Activated CD8-positive, alpha-beta T cell treated with anti-CD3 and anti-CD28 coated beads for 36 hours (primary cell): Measurements from ENCODE around the gene RFX2. TPM values are rescaled to one million over a fixed set of nuclear protein-coding genes. Genes with fewer than 3 reads are reported as not detected.
"Not testable (repeated sequence)": the region's sequence is repeated elsewhere in the genome, so short reads cannot be mapped to it uniquely, and the experiment has no call there.

Experiments used
- ATAC-seq: fragments of 200-7000 bp; cut with Tn5 transposase; one replicate; pipeline ENCODE4 v1.10.0; 2021; ENCODE audit warnings: mild to moderate bottlenecking, moderate library complexity
- CTCF ChIA-PET: fragments of 350-600 bp; sonication (Branson Sonifier 250); formaldehyde crosslinking; loops from one replicate; lab custom pipeline; 2021; ENCODE audit warnings: antibody characterized with exemption; lab: Charles Lee
- POLR2A ChIA-PET: fragments of 350-600 bp; sonication (Branson Sonifier 250); formaldehyde crosslinking; loops from one replicate; lab custom pipeline; 2021; ENCODE audit warnings: antibody characterized with exemption; lab: Charles Lee
- DNase-seq: peaks from one replicate; pipeline ENCODE4 v3.0.0-alpha.2; 2020
- H3K27ac Mint-ChIP-seq: one replicate; pipeline ENCODE4 v1.8.0; 2021; ENCODE audit warnings: mild to moderate bottlenecking, mixed read lengths
- H3K27me3 Mint-ChIP-seq: one replicate; pipeline ENCODE4 v1.8.0; 2021; ENCODE audit warnings: mixed read lengths
- H3K36me3 Mint-ChIP-seq: one replicate; pipeline ENCODE4 v1.8.0; 2021; ENCODE audit warnings: low read depth, mixed read lengths
- H3K4me1 Mint-ChIP-seq: one replicate; pipeline ENCODE4 v1.8.0; 2021; ENCODE audit warnings: low read depth, mixed read lengths
- H3K4me3 Mint-ChIP-seq: one replicate; pipeline ENCODE4 v1.8.0; 2021; ENCODE audit warnings: mild to moderate bottlenecking, moderate library complexity, mixed read lengths
- H3K9me3 Mint-ChIP-seq: one replicate; pipeline ENCODE4 v1.8.0; 2021; ENCODE audit warnings: mixed read lengths
- intact Hi-C: fragments of 100-400 bp; cut with micrococcal nuclease; formaldehyde crosslinking; loops from one replicate; pipeline ENCODE4 v1.10.0; 2022
- total RNA-seq, 2 experiments: library from RNA; stranded (reverse); gene quantifications; one replicate each; pipeline ENCODE4 v1.2.3, GENCODE V29; 2021
- TF ChIP-seq, protein P1 (sequence below): fragments of 200-600 bp; IDR thresholded peaks from one replicate; pipeline ENCODE4 v1.8.0; 2022; ENCODE audit warnings: antibody characterized with exemption, mild to moderate bottlenecking

The RFX2 gene
- total RNA-seq, 2 experiments from 2014 or later: 8.9 to 10.5 TPM

DNA sequence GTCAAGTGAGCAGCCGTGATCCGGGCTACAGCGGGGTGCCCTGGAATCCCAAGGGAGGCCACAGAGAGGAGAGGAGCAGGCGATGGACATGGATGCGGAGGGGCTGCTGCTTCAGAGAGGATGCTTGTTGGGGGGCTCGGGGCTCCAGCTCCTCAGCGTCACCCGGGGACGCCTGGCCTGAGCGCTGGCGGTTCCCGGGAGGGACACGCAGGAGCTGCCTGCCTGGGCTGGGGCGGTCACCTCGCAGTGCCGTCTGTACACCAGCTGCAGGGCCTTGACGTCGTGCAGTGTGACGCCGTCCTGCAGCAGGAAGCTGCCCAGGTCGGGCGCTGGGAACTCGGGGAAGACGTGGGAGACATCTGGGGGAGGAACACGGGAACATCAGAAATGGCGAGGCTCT is 102.4 kb downstream of the RFX2 start:
- H3K9me3 Mint-ChIP-seq: no peaks in the 10 kb centered on the region
- DNase-seq: no peak
- no peak for ATAC-seq
- TF ChIP-seq, protein P1, sequence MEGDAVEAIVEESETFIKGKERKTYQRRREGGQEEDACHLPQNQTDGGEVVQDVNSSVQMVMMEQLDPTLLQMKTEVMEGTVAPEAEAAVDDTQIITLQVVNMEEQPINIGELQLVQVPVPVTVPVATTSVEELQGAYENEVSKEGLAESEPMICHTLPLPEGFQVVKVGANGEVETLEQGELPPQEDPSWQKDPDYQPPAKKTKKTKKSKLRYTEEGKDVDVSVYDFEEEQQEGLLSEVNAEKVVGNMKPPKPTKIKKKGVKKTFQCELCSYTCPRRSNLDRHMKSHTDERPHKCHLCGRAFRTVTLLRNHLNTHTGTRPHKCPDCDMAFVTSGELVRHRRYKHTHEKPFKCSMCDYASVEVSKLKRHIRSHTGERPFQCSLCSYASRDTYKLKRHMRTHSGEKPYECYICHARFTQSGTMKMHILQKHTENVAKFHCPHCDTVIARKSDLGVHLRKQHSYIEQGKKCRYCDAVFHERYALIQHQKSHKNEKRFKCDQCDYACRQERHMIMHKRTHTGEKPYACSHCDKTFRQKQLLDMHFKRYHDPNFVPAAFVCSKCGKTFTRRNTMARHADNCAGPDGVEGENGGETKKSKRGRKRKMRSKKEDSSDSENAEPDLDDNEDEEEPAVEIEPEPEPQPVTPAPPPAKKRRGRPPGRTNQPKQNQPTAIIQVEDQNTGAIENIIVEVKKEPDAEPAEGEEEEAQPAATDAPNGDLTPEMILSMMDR: no peak
- no peaks in the 10 kb centered on the region for H3K36me3 Mint-ChIP-seq
- no peak overlapping the region for H3K4me3 Mint-ChIP-seq
- no peaks in the 10 kb centered on the region for H3K4me1 Mint-ChIP-seq
- H3K27me3 Mint-ChIP-seq: no peaks in the 10 kb centered on the region
- CTCF ChIA-PET: interaction anchor here (1.5 kb wide), 1 partner anchor 14 kb away, joined by 7 read pairs; no protein-coding TSS in a partner anchor
- POLR2A ChIA-PET: no interaction called here
- intact Hi-C loops: no loop called here
- H3K27ac Mint-ChIP-seq: no peak overlapping the region

DNA sequence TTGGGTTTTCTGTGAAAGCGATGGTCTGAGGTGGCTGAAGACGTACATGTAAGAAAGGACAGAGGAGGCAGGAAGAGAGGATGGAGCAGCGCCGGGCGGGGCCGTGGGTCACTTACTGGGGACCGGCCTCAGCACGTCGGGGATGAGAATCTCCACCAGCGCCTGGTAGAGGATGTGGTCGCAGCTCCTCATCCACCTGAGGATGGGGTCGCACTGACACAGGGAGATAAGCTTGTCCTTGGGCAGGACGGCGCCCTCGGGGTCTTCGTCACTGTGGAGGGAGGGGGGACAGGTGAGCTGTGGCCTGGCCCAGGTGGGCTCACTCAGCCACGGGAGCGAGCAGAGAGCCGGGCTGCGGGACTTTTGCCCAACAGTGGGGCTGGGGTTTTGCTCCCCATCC is 103.4 kb downstream of the RFX2 start:
- H3K4me3 Mint-ChIP-seq: no peak overlapping the region
- no peaks in the 10 kb centered on the region for H3K4me1 Mint-ChIP-seq
- H3K36me3 Mint-ChIP-seq: peaks cover 2% of the 10 kb centered on the region
- ChIA-PET POLR2A (no interaction called here), CTCF (interaction anchor here (1.5 to 2.8 kb wide), 2 partner anchors 15 to 20 kb away, joined by 7 to 14 read pairs; no protein-coding TSS in a partner anchor)
- no peaks in the 10 kb centered on the region for H3K27me3 Mint-ChIP-seq
- H3K9me3 Mint-ChIP-seq: no peaks in the 10 kb centered on the region
- DNase-seq (no peak), ATAC-seq (no peak)
- intact Hi-C loops: no loop called here
- H3K27ac Mint-ChIP-seq: no peak overlapping the region
- TF ChIP-seq, protein P1: no peak

DNA sequence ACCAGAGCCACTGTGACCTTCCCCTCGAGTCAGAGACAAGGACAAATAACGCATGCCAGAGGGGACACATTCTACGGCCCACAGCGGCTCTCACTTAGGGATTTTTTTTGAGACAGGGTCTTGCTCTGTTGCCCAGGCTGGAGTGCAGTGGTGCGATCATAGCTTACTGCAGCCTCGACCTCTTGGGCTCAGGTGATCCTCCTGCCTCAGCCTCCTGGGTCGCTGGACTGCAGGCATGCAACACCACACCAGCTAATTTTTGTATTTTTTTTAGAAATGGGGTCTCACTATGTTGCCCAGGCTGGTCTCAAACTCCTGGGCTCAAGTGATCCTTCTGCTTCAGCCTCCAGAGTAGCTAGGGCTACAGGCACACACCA is 104.2 kb downstream of the RFX2 start:
- H3K27ac Mint-ChIP-seq, H3K4me3 Mint-ChIP-seq, H3K4me1 Mint-ChIP-seq, H3K36me3 Mint-ChIP-seq, ATAC-seq, H3K9me3 Mint-ChIP-seq, H3K27me3 Mint-ChIP-seq, intact Hi-C loops, DNase-seq: not testable (repeated sequence)
- CTCF ChIA-PET: interaction anchor here (2.8 kb wide), 1 partner anchor 19 kb away, joined by 14 read pairs; no protein-coding TSS in a partner anchor
- POLR2A ChIA-PET: interaction anchor here (0.5 kb wide), 1 partner anchor 124 kb away, joined by 4 read pairs; no protein-coding TSS in a partner anchor

DNA sequence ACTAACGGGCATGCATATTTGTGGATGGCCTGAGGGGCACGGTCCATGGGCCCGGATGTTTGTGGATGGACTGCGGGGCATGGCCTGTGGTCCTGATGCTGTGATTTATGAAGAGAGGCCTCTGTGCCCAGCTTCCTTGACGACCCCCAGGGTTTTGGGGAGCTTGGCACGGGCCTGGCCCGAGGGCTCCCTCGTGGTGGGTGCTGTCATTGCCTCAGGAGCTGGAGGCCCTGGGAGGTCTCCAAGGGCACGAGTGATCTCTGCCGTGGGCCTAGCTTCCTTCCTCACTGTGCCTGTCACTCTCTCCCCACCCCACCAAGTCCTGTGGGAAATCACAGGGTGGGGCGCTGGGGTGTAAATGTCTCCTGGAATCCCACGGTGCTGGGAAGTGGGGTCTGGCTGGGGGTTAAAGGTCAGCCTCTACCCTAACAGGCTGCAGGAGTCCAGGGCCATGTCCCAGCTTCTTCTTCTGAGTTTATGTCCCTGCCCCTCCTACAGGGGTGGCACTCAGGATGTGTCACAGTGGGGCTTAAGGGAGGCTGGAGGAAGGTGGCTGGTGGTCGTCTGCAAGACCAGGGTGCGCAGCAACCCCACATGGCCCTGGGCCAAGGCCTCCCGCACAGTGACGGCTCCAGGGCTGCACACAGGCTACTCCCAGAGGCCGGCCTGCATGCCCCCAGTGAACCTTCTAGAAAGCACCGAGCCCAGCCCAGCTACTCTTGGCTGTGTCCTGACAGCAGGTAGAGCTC is 104.8 kb downstream of the RFX2 start:
- Mint-ChIP-seq H3K4me1 (no peaks in the 10 kb centered on the region), H3K27ac (no peak overlapping the region), H3K4me3 (no peak overlapping the region), H3K27me3 (no peaks in the 10 kb centered on the region), H3K36me3 (peaks cover 5% of the 10 kb centered on the region), H3K9me3 (peaks cover under 1% of the 10 kb centered on the region)
- DNase-seq (no peak), ATAC-seq (no peak)
- TF ChIP-seq, protein P1: no peak
- intact Hi-C loops: no loop called here
- CTCF ChIA-PET: interaction anchor here (2.8 kb wide), 1 partner anchor 18 kb away, joined by 14 read pairs; no protein-coding TSS in a partner anchor
- POLR2A ChIA-PET: interaction anchor here (0.5 kb wide), 1 partner anchor 124 kb away, joined by 4 read pairs; no protein-coding TSS in a partner anchor

DNA sequence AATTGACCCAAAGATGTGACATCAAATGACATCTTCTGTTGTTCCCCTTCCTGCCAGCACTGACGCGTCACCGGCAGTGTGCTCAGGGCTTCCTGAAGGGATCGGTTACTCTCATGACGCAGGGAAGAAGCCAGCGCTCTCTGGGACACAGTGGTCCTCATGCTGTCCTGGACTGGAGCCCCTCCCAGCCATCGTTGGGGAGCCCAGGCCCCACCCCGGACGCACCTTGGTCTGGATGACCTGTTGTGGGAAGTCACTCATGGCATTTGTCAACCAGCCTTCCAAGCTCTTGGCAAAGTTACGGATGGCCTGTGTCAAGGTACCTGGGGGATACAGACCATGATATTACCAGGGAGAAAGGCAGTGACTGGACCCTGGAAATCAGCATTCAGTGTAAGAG is 106.3 kb downstream of the RFX2 start:
- ATAC-seq: no peak
- Mint-ChIP-seq H3K9me3 (peaks cover 4% of the 10 kb centered on the region), H3K4me3 (no peak overlapping the region), H3K27ac (no peak overlapping the region), H3K36me3 (peaks cover 13% of the 10 kb centered on the region), H3K4me1 (no peaks in the 10 kb centered on the region), H3K27me3 (no peaks in the 10 kb centered on the region)
- ChIA-PET CTCF (no interaction called here), POLR2A (no interaction called here)
- intact Hi-C loops: no loop called here
- TF ChIP-seq, protein P1: no peak
- DNase-seq: no peak
